Stimulated activated CD8-positive, alpha-beta memory T cell treated with anti-CD3 and anti-CD28 coated beads, Interleukin-15, amount 100 ng/mL, for 24 hours (primary cell): Measurements from ENCODE around the gene TMEM270.

ENCODE experiments used
- DNase-seq: peaks from one replicate; pipeline ENCODE4 v3.0.0-alpha.2; 2020; ENCODE audit warnings: low read depth

Gene TMEM270

GRCh38 chr7:73888959-73889358, 28.0 kb downstream of the TMEM270 start:
- no peak for DNase-seq

- DNase-seq = no peak
These were observed 29.7 kb downstream of the TMEM270 start for GRCh38 chr7:73890555-73891147.

- DNase-seq = no peak
These were observed 30.4 kb downstream of the TMEM270 start for GRCh38 chr7:73891178-73891885.

GRCh38 chr7:73892003-73892999, 31.3 kb downstream of the TMEM270 start:
- DNase-seq = no peak

GRCh38 chr7:73893342-73894101, 32.6 kb downstream of the TMEM270 start:
- DNase-seq = no peak

GRCh38 chr7:73894166-73894565, 33.2 kb downstream of the TMEM270 start:
- no peak for DNase-seq

GRCh38 chr7:73894733-73895551, 34.0 kb downstream of the TMEM270 start:
- DNase-seq = no peak

GRCh38 chr7:73895626-73896025, 34.7 kb downstream of the TMEM270 start:
- no peak for DNase-seq

GRCh38 chr7:73896454-73896853, 35.5 kb downstream of the TMEM270 start:
- DNase-seq = no peak

GRCh38 chr7:73899731-73900142, 38.8 kb downstream of the TMEM270 start:
- DNase-seq = no peak

- no peak for DNase-seq
These were observed 39.3 kb downstream of the TMEM270 start for GRCh38 chr7:73900286-73900685.

GRCh38 chr7:73901231-73901822, 40.4 kb downstream of the TMEM270 start:
- DNase-seq = no peak

- DNase-seq = no peak
These were observed 41.1 kb downstream of the TMEM270 start for GRCh38 chr7:73901823-73902597.

- DNase-seq = no peak
These were observed 42.6 kb downstream of the TMEM270 start for GRCh38 chr7:73903321-73904218.

- no peak for DNase-seq
These were observed 43.5 kb downstream of the TMEM270 start for GRCh38 chr7:73904219-73905137.

- no peak for DNase-seq
These were observed 44.4 kb downstream of the TMEM270 start for GRCh38 chr7:73905360-73905759.

GRCh38 chr7:73906874-73907273, 45.9 kb downstream of the TMEM270 start:
- no peak for DNase-seq
